Fibroblast of skin of right quadriceps (primary cell): Measurements from ENCODE around the gene PEX10.
A peak's percentile ranks its signal among the peaks of the same experiment; 100 is the strongest.
"Not testable (repeated sequence)": the region's sequence is repeated elsewhere in the genome, so short reads cannot be mapped to it uniquely, and the experiment has no call there.

Experiments
- DNase-seq: peaks from one replicate; pipeline ENCODE4 v3.0.0-alpha.2; 2013

Gene PEX10

GRCh38 chr1:2412395-2412772, at the start of gene PEX10:
TSS of gene PEX10 (minus strand) at chr1:2412564. CDS start at chr1:2412502, 62 bp downstream.
- DNase-seq, result peak; percentile 95

- DNase-seq, result no peak
These were observed 48.8 kb upstream of the PEX10 start for GRCh38 chr1:2460996-2461751.

- DNase-seq, result no peak
These were observed 47.8 kb upstream of the PEX10 start for GRCh38 chr1:2460203-2460602.

GRCh38 chr1:2459757-2460156, 47.4 kb upstream of the PEX10 start:
- DNase-seq, result peak; percentile 9

- not testable (repeated sequence) for DNase-seq
These were observed 46.9 kb upstream of the PEX10 start for GRCh38 chr1:2459102-2459753.

GRCh38 chr1:2458687-2459086, 46.3 kb upstream of the PEX10 start:
- no peak for DNase-seq

- no peak for DNase-seq
These were observed 45.1 kb upstream of the PEX10 start for GRCh38 chr1:2457444-2457843.

GRCh38 chr1:2455757-2456156, 43.4 kb upstream of the PEX10 start:
- DNase-seq, result no peak

- DNase-seq, result no peak
These were observed 41.9 kb upstream of the PEX10 start for GRCh38 chr1:2454227-2454626.

- no peak for DNase-seq
These were observed 40.6 kb upstream of the PEX10 start for GRCh38 chr1:2452932-2453315.

GRCh38 chr1:2452201-2452931, 40.0 kb upstream of the PEX10 start:
- DNase-seq, result peak; percentile 13

GRCh38 chr1:2451741-2452140, 39.4 kb upstream of the PEX10 start:
- peak; percentile 94 for DNase-seq

- DNase-seq, result no peak
These were observed 37.5 kb upstream of the PEX10 start for GRCh38 chr1:2449636-2450454.

- no peak for DNase-seq
These were observed 35.7 kb upstream of the PEX10 start for GRCh38 chr1:2448098-2448445.

GRCh38 chr1:2447276-2448097, 35.1 kb upstream of the PEX10 start:
- no peak for DNase-seq

- DNase-seq, result no peak
These were observed 34.5 kb upstream of the PEX10 start for GRCh38 chr1:2446861-2447260.

GRCh38 chr1:2446394-2446793, 34.0 kb upstream of the PEX10 start:
- DNase-seq, result peak; percentile 17

GRCh38 chr1:2445823-2446215, 33.5 kb upstream of the PEX10 start:
- no peak for DNase-seq

- no peak for DNase-seq
These were observed 32.9 kb upstream of the PEX10 start for GRCh38 chr1:2445162-2445822.

GRCh38 chr1:2444138-2444591, 31.8 kb upstream of the PEX10 start:
- DNase-seq, result no peak
